ENCODE data around the gene ICE1.
"Not testable (repeated sequence)": the region's sequence is repeated elsewhere in the genome, so short reads cannot be mapped to it uniquely, and the experiment has no call there.

Gene ICE1

GRCh38 chr5:5492087-5492933, 69.8 kb downstream of the ICE1 start:
- DNase-seq (ENCODE audit: low read depth in 2 of 2), result no peak

GRCh38 chr5:5492934-5493271, 70.4 kb downstream of the ICE1 start:
- DNase-seq (ENCODE audit: low read depth in 2 of 2), result not testable (repeated sequence)

GRCh38 chr5:5494489-5495402, 72.3 kb downstream of the ICE1 start:
- DNase-seq (ENCODE audit: low read depth in 2 of 2), result peak; percentile 53 to 75

DNA sequence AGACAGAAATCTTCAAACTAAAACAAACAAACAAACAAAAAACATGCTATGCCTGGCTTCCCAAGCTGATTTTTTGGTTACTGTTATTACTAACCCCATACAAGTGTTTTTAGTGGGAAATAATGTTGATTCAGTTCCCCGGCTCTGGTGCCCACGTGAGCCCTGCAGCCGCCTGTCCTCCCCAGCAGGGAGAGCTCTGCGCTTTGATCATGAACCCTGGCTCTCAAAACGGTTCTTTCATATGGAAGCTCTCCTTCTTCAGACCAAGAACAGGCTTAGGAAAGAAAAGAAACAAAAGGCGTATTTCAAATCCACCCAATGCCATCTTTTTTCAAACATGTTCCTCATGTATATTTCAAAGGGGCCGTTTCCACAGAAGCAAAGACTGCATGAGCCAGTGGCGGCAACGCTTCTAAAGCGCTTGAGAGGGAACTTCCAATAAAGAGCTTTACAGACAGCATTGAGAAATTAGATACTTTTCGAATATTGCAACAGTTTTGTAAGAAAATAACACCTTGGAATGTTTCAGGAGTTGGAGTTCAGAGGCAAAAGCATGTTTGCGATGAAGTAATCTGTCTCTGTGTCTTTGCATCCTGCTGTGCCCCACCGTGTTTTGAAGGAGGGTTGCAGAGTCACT, 74.8 kb downstream of the ICE1 start:
- DNase-seq (ENCODE audit: low read depth in 2 of 2), result peak in 1 of 2 experiments; percentile 6

DNA sequence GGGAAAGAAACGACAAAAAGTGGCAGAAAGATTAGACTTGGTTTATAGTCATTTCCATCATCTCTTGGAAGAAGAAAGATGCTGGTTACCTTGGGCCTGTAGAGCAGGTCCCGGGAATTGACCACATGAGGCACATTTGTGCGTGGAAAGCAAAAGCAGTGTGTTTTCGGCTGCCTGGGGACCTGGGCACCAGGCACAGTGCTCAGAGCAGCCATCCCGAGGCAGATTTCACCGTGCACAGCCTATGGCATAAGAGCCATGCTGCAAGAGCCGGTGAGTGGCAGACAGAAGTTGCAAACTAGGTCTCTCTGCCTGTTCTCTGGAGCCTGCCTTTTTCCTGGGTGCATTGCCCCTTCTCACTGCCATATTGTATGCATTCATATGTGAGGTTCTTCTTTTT, 77.0 kb downstream of the ICE1 start:
- no peak for DNase-seq (ENCODE audit: low read depth in 2 of 2)

DNA sequence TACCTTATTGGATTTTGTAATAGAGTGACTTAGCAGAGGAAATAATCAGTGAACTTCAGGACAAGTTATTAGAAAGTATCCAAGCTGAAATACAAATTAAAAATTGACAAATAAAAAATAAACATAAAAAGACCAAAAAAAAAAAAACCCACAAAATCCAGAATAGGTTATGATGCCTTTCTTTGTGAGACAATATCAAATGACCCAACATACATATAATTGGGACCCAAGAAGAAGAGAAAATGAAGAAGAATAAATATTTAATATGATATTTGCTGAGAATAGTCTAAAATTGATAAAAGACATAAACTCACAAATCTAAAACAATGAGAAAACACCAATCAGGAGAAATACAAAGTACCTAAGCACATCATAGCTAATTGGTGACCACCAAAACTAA, 81.8 kb downstream of the ICE1 start:
- no peak for DNase-seq (ENCODE audit: low read depth in 2 of 2)

DNA sequence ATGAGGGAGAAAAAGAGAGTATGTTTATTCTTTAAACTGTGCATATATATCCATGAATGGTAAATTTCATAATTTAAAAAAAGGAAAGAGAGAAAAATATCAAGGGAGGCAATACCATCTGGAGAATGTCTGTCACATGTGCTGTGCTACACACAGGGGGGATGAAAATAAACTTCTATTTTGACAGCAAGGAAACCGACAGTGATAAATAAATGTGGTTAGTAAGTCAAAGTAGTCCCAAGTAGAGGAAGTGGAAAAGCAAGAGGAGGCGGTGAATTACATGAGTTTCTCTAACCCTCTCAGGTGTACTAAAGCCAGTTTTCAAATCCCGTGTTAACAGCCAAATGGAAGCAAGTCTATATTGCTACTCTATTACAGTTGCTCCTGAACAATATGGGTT, 83.3 kb downstream of the ICE1 start:
- DNase-seq (ENCODE audit: low read depth in 2 of 2), result no peak

DNA sequence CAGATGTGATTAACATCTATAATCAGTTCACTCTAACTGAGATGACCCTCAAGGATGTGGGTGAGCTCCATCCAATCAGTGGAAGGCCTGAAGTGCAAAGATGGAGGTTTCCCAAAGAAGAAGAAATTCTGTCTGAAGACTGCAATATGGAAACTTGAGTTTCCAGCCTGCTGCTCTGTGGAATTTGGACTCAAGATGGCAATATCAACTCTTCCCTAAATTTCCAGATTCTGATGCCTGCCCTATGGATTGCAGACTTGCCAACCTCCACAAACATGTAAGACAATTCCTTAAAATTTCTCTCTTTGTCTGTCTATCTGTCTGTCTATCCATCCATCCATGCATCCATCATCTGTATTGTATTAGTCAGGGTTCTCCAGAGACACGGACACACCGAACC, 85.9 kb downstream of the ICE1 start:
- DNase-seq (ENCODE audit: low read depth in 2 of 2), result no peak

- no peak for DNase-seq (ENCODE audit: low read depth in 2 of 2)
Observed at GRCh38 chr5:5511904-5512416, 89.5 kb downstream of the ICE1 start.

DNA sequence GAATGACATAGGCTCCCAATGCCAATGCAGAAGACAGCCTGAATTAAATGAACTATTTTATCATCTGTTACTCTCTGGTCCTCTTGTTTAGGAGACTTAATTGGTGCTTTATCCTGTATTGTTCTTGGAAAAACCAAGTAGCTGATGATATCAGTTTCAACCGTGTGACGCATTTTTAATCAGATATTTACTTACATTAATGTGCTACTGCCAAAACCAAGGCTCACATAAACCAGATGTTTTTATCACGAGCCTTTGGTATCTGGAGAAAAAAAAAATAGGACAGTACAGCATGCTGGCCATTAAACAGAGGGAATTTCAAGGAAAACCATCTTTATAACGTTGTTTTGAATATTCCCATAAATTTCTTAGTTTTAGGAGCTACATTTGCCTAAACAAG, 90.1 kb downstream of the ICE1 start:
- DNase-seq (ENCODE audit: low read depth in 2 of 2), result no peak

DNA sequence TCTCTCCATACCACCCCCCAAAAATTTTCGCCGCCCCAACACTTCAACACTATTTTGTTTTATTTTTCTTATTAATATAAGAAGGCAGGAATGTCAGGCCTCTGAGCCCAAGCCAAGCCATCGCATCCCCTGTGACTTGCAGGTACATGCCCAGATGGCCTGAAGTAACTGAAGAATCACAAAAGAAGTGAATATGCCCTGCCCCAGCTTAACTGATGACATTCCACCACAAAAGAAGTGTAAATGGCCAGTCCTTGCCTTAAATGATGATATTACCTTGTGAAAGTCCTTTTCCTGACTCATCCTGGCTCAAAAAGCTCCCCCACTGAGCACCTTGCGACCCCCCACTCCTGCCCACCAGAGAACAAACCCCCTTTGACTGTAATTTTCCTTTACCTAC, 98.1 kb downstream of the ICE1 start:
- not testable (repeated sequence) for DNase-seq (ENCODE audit: low read depth in 2 of 2)

DNA sequence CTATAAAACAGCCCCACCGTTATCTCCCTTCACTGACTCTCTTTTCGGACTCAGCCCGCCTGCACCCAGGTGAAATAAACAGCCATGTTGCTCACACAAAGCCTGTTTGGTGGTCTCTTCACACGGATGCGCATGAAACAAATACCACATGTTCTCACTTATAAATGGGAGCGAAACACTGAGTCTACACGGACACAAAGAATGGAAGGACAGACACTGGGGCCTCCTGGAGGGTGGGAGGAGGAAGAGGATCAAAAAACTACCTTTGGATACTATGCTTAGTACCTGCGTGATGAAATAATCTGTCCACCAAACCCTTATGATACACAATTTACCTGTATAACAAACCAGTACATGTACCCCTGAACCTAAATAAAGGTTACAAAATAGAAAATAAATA, 98.6 kb downstream of the ICE1 start:
- no peak for DNase-seq (ENCODE audit: low read depth in 2 of 2)

- no peak for DNase-seq (ENCODE audit: low read depth in 2 of 2)
Observed at GRCh38 chr5:5521478-5521877, 99.0 kb downstream of the ICE1 start.

DNA sequence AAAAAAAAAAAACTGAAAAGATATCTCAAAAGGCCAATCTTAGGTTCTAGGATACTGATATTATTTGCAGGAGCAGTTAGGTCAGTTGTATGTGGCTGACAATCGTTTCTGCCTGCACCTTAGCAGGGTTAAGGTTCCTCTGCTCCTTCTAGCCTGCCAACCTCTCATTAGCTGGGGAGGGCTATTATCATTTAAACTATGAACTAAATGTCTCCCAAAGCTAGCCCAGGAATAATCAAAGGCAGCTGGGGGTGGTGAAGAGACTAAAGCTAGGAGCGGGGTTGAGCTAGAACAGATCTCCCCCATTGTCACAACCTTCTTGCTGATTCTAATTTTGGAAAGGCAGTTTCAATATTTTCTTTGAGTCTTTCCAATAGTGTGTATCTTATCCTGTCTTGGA, 99.9 kb downstream of the ICE1 start:
- no peak for DNase-seq (ENCODE audit: low read depth in 2 of 2)

DNA sequence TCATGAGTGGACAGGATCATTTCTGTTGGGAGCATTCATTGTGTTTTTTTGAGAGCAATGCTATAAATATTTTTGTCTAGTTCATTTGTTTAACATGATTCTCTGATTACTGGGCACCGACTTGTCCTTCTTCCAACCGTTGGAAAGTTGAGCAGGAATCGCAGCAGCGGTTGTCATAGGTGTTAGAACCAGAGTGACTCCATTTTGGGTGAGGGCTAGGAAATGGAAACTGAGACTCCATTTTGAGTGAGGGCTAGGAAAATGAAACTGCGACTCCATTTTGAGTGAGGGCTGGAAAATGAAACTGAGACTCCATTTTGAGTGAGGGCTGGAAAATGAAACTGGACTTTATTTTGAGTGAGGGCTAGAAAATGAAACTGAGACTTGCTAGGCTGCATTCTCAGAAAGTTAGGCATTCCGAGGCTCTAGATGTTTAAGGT, 100.6 kb downstream of the ICE1 start:
- no peak for DNase-seq (ENCODE audit: low read depth in 2 of 2)

GRCh38 chr5:5524327-5524726, 101.8 kb downstream of the ICE1 start:
- DNase-seq (ENCODE audit: low read depth in 2 of 2), result no peak

DNA sequence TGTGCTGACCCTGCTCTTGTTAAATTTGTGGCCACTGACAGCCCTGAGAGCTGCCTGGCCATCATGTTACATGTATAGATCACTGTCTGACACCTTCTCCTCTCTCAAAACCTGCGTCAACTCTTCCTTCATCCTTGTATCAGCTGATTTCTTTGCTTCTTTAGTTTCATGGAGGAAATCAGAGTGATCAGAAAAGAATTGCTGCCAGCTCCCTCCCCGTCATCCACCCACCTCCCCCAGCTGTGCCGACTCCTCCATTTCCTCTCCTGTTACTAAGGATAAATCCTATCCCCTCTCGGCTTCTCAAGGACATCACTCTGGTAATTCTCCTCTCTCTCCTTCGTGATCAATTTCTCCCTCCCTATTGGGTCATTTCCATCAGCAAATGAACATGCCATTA, 108.9 kb downstream of the ICE1 start:
- no peak for DNase-seq (ENCODE audit: low read depth in 2 of 2)

DNA sequence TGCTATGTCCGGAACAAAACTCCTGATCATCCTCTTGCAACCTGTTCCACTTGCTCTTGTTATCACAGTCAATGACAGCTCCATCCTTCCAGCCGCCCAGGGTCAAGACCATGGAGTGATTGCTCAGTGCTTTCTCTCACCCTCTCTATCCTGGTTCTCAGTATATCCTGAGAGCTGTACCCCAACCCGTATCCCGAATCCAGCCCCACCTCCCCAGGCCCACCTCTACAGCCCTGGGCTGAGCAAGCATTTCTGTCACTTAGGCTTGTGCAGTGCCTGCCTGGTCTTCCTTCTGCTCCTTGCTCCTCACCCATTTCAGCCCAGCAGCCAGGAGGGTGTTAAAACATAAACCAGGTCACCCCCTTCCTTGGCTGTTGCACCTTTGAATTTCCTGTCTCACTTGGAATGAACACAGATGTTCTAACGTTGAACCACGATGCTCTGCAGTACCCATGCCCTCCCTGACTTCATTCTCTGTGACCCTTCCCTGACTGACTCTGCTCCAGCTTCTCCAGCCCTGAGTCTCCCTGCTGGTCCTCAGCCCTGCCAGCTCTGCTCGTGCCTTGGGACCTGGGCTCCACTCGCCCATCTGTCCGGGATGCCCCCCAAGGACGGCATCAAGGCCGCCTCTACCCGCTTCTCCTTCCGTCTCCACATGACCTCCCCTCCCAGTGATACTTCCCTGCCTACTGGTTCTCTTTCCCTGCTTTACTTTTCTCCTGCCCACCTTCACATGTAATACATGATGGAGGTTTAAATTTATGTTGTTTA, 110.0 kb downstream of the ICE1 start:
- no peak for DNase-seq (ENCODE audit: low read depth in 2 of 2)

DNA sequence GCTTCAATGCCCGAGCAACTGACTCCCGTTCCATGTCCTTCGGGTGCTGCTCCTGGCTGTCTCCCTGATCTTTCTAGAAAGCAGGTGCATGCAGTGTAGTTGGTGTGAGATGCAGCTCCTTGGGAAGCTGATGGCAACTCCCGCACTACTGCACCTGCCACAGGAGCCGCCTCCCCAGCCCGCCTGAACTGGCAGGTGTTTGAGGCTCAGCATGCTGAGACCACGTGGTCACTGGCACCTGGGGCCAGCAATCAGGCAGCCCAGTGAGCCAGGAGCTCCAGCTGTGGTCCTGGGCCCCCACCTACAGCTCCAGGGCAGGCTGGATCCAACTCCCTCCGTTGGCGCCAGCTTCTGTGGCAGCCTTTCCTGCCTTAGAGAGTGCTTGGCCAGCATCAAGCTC, 111.5 kb downstream of the ICE1 start:
- DNase-seq (ENCODE audit: low read depth in 2 of 2), result no peak

GRCh38 chr5:5534333-5534732, 111.9 kb downstream of the ICE1 start:
- no peak for DNase-seq (ENCODE audit: low read depth in 2 of 2)

GRCh38 chr5:5536871-5537270, 114.4 kb downstream of the ICE1 start:
- no peak for DNase-seq (ENCODE audit: low read depth in 2 of 2)
